NCI-H774 (cell line): ENCODE measurements around the gene CAMK1D.

Experiments used
- DNase-seq: peaks from one replicate; lab custom pipeline; 2025; lab: John Stamatoyannopoulos, UW

The CAMK1D gene

DNA sequence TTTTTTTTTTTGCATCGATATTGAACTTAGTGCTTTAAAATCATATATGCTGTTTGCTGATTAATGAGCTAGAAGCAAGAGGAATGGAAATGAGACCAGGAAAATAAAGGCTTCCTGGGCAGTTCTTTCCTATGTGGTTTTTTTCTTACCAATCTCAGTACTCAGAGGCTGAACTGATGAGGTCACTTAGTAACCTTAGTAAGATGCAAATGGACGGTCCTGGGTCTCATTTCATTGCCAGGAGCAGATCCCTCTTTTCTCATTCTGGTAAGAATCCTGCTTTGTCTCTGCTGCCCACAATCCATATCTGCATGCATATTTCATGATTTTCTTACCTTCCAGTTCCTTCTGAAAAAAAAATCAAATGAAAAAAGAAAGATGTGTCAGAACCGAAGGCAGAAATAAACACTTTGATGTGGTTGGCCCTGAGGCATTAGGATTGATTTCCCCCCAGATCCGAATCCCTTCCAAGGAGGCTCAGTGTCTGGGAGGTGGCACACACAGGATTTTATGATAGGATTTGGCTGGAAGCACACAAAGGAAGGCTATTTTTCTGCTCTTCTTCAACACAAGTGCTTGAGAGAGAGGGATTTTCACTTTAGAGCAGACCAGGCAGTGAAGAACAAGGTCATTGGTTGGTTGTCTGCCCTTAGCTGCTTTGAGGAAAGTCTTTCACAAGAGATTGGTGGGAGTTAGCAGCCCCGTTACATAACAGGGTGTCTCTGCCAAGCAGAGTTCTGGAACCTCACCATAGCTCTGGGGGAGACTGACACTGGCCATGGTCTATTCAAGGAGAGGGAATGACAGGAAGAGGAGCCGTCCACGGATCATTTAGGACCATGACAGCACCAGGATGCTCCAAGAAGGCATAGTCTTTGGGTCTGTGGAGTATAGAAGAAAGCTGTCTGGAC, 150.0 kb downstream of the CAMK1D start:
- DNase-seq, result no peak

DNA sequence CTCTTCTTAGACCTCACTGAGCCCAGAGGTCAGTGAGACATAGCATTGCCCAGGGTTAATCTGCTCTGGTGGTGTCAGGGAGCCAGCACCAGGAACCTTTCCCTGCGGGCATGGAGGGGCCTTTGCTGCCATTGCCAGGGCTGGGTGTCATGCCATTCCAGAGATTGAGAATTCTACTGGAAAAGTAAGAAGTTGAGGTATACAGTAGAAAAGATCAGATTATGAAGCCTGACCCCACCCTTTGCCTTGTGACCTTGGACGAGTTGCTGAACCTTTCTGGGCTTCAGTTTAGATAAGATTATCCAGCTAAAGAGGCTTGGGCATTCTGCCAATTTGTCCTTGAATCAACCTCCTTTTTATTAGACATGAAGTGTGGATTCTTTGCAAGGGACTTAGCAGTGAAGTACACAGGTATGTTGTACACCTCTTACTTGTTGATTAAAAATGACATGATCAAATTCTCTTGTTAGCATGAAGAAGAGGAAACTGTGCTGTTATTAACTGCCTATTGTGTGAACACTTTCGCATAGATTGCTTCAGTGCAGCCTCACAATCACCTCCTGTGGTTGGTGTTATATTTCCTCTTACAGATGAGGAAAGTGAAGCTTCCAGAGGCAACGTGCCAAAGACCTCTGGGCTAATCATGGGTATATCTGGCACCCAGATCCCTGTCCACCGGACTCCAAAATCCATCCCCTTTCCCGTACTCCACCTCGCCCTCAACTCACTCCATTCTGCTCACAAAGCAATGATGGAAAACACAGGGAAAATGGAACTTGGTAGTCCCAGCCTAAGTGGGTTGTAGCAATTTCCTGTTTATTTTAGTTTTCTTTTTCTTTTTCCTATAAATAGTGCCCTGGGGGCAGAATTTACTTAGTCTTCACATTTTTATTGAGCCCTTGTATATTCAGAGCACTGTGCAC, 151.3 kb downstream of the CAMK1D start:
- DNase-seq, result peak; percentile 46

DNA sequence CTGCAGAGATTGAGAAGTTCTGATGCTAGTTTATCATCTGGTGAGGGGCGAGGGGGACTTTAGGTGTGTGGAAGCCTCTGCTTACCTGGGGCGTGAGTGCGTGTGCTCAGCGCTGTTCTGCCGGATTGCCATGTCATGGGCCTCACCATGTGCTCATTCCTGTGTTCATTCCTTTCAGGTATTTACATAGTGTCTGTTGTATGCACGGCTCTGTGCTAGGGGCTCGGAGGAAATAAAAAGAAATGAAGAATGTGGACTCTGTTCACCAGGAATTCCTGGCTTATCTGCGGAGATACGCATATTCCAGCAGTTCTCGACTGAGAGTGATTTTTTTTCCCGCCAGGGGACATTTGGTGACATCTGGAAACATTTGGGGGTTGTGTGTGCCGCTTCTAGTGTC, 152.0 kb downstream of the CAMK1D start:
- no peak for DNase-seq

DNA sequence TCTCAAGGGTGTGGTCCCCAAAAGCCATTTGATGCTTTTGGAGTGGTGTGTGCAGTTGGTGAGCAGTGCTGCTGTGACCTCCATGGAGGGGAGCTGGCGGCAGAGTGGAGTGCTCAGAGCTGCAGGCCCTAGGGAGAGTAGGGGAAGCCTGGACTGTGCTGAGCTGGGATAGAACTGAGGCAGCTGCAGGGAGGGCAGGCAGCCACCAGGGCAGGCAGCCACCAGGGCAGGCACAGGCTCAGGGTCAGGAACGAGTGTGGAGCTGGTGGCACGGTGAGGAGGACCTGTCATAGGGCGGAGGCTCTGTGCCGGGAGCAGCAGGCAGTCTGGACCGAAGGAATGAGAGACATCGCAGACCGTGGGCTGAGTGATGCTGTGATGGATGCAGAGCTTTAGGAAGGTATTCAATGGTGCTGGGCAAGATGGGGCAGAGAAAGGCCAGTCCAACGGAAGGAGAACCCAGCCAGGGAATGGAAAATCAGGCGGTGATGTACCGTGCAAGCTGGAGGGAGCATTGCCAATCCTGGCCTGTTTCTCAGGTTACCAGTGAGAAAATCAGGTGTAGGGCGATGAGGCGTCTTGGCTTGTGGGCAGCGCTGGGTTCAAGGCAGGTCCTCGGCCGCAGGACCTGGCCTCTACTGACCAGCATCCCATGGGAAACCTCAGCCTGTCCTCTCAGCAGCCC, 152.6 kb downstream of the CAMK1D start:
- no peak for DNase-seq

DNA sequence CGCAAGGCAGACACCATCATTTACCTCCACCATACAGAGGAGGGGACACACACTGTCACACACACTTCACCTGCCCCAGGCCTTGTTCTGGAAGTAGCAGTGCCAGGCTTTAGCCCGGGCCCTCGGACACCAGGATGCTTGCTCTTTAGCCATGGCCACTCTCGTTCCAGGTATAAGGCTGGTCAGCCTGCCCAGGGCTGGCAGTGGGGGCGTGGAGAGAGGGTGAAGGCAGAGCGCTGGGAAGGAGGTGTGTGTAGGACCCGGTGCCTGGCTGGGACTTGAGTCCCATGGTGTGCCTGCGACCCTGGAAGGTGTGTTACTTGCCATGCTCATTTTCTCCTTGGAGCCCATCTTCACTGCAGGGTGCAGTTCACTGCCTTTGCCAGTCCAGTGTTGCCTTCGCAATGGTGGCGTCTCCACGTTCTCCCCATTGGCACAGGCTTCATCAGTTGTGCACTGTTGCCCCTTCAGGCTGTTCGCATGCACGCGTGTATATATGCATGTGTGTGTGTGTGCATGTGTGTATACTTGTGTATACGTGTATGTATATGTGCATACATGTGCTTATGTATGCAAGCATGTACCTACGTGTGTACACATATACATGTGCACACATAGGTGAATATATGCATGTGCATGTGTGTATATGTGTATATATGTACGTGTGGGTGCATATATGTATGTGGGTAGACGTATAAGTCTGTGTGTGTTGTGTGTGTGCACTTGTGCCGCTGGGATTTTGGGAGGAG, 153.4 kb downstream of the CAMK1D start:
- no peak for DNase-seq

DNA sequence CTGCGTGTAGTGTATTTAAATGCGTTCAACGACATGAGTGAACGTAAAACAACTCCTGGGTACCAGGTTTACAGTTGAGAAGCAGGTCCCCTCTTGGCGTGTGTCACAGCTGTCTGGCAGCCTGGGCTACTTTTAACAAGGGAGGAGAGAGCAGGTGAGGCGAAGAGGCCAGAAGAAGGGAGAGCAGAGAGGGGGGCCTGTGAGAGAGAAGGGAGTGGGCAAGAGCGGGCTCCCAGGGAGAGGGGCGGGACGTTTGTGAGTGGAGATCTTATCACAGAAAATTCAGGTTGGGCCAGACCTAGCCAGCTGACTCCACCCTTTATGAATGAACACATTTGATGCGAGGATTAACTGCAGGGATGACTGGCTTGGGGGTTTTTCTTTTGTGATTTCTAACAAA, 154.0 kb downstream of the CAMK1D start:
- DNase-seq, result peak; percentile 53

DNA sequence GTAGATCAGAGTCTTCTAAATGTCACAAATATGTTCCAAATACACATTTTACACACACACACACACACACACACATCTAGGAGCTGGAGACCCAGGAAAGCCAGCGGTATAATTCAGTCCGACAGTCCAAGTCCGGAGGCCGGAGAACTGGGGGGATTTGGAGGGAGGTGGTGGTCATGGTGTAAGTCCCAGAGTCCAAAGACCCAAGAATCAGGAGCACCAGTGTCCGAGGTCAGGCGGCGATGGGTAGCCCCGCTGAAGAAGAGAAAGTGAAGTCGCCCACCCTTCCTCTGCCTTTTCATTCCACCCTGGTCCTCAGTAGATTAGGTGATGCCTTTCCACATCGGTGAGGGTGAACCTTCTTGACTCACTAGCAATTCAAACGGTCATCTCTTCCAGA, 154.8 kb downstream of the CAMK1D start:
- DNase-seq, result no peak

DNA sequence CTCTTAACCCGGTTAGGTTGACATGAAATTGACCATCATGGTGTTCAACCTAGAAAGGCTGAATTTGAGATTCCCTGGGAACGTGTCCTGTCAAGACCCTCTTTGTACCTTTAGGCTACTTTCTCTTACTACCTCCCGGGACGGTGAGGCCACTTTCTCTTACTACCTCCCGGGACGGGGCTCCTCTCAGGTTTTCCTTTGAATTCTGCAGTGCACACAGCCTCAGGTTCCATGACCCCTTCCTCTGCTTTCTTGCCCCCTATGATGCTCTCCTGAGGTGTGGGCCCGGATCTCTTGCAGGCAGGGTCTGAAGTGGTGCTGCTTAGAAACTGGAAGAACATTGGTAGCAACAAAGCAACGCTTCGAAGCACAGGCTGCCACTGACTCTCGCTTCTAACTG, 155.3 kb downstream of the CAMK1D start:
- DNase-seq, result no peak

DNA sequence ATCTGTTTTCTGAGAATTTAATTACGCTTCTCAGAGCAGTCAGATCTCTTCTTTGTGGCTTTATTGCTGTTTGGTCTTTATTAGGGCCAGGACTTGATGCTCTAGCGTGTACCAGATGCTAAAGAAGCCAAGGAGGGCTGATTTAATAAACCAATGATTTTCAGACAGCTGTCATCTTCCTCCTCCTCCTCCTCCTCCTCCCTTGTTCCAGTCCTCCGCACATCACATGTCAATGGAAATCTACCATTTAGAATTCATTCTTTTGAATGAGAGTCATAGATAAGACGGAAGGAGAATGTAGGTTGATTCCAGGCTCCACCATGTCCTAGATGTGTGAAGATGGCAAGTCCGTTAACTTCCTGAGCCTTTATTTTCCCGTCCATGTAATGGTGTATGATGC, 156.3 kb downstream of the CAMK1D start:
- no peak for DNase-seq

DNA sequence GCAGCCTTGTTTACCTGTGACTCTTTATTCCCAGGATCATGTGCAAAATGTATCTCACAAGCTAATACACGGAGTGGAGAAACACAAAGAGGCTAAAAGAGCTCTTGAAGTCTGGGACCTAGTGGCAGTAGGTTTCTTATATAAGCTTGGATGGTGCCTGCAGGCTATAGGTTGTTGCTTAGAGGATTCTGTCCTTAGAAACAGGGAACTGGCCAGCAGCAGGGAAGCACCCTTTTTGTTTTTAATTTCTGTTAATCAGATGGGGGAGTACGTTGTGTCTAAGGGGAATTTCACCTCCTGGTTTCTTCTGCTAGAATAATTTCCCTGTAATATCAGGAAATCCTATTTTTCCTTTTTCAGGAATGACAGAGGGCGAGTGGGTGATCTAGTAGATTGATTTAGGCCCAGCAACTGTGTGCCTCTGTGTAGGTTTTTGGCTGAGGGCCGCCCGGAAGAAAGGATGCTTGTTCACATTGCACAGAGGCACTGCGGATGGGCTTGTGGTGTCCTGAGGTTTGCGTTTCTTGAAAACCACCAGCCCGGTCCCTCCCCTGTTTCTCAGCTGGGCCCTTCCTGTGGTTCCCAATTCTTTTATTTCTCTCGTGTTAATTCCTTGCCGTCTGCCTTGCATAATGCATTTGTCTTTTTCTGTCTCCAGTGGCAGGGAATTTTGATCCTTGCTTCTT, 158.0 kb downstream of the CAMK1D start:
- no peak for DNase-seq

DNA sequence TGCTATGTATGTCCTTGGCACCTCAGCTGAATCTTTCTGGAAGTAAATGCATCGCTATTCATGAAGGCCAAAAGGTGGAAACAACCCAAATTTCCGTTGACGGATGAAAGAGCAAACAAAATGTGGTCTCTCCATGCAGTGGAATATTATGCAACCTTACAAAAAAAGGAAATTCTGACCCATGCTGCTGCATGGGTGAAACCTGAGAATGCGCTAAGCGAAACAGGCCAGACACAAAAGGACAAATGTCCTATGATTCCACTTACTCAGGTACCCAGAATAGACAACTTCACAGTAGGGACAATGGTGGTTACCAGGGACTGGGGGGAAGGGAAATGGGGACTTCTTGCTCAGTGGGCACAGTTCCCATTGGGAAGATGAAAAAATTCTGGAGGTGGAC, 158.8 kb downstream of the CAMK1D start:
- DNase-seq, result no peak

DNA sequence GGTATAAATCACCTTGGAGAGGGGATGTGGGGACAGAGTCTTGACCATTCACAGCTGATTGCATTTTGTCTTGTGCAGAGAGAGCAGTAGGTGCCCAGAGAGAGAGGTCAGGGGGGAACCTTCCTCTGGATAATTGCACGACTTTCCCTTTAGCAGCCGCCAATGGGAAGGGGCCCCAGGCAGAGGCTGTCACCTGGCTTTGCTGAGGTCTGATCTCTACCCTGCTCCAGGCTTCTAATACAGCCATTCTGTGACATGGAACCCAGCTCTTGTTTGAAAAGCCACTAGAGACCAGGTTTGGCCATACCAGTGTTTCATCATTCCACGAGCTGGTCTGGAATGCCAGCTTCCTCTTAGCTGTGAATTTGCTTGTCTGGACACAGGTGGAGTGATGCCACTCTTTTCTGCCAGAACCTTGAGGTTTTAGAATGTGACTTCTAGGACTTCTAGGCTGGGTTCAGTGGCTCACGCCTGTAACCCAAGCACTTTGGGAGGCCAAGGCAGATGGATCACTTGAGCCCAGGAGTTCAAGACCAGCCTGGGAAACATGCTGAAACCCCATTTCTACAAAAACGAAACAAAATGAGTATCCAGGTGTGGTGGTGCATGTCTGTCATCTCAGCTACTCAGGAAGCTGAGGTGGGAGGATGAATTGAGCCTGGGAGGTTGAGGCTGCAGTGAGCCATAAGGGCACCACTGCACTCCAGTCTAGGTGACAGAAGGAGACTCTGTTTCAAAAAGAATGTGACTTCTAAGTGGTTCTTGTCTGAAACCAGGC, 159.9 kb downstream of the CAMK1D start:
- DNase-seq, result no peak

DNA sequence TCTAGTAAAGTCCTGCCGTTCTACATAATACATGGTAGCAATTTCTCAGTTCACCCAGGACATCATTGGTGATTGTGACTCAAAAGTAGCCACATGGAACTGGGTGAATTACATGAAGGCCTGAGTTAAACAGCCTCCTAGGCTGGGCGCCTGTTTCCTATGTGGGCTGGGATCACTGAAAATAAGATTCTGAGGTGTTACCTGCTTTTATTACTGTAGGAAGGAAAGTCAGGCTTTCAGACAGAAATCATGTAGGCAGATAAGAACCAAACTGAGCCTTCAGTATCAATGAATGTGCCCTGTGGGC, 160.4 kb downstream of the CAMK1D start:
- no peak for DNase-seq

DNA sequence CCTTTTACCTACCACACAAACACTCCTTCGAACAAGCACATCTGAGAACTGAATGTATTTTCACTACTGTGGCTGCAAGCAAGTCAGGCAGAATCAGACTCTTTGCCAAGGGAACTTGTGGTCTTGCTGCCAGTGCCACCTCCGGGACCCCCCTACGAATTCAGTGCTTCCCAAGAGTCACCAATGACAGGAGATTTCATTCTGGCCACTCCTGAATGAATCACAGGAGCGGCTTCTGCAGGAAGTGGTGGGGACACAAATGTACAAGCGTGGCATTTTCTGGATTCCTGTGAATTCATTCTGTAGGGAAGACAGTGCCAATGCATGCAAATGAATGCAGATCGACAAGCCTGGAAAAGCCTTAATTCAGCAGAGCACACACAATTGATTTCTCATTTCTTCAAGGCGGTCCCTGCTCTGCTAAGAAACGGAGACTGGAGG, 161.2 kb downstream of the CAMK1D start:
- DNase-seq, result no peak

DNA sequence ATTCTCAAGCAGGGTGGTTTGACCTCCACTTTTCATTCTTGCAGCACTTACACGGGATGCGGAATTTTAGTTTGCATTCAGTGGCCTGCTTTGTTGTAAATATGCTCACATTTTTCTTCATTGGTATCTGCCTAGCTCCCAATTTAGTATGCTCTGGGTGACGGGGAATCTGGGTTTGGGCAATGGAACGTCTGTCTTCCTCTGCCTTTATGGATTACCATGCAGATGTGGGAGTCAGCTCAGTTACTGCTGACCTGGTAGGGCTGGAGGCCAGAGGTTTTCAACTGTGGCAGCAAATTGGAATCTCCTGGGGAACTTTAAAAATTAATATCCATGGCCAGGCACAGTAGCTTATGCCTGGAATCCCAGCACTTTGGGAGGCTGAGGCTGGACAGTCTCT, 161.6 kb downstream of the CAMK1D start:
- DNase-seq, result no peak

DNA sequence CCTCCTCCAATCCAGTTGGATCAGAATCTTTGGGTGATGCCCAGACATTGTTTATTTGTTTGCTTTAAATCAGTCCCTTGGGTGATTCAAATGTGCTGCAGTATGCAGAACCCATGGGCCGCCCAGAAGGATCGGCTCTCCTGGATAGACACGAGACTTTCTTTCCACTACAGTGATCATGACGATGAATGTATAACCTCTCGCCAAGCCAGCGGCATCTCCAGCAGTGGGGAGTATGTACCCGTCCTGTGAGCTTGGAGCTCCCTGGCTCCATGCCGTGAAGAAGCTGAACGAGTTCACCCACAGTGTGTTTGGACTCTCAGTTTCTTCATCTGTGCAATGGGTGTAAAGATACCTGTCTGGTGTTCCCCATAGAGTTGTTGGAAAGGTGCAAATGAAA, 162.3 kb downstream of the CAMK1D start:
- no peak for DNase-seq

DNA sequence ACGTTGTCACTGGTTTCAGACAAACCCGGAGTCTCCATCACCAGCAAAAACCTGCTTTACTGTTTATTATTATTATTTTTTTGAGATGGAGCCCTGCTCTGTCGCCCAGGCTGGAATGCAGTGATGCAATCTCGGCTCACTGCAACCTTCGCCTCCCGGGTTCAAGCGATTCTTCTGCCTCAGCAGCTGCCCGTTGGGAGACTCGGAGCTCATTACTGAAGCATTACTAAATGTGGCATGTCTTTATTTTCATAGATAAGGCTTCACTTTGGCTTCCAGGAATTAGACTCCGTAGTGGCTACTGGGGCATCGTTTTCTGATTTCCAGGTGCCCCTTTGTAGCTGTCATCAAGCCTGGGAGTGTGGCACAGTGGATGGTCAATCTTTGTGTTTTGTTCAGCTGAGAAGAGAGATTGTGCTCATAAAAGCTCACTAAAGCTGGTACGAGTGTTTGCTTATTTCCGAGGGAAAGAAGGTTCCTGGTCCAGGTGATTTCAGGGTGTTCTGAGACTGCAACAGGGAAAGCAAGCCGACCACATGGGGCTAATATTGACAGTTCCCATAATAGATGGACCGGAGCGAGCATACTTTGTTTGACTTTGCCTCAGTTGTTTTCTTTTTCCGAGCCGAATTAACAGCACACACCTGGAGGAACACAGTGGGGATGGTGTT, 163.1 kb downstream of the CAMK1D start:
- DNase-seq, result peak; percentile 98

DNA sequence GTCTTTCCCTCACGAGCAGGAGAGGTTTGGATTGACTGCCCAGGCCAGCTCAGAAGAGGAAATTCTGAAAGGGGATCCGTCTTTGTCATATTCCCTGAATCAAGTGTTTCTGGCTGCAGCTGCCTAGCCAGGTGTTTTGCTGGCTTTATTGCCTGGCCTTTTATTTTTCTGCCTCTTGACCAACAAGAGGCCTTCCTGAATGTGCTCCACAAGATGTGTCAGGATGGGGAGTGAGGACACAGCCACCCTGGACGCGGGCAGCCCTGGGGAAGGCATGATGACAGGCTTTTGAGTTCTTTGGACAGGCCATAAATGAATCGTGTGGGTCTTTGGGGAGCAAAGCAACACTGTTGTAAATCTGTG, 163.6 kb downstream of the CAMK1D start:
- DNase-seq, result peak; percentile 98

DNA sequence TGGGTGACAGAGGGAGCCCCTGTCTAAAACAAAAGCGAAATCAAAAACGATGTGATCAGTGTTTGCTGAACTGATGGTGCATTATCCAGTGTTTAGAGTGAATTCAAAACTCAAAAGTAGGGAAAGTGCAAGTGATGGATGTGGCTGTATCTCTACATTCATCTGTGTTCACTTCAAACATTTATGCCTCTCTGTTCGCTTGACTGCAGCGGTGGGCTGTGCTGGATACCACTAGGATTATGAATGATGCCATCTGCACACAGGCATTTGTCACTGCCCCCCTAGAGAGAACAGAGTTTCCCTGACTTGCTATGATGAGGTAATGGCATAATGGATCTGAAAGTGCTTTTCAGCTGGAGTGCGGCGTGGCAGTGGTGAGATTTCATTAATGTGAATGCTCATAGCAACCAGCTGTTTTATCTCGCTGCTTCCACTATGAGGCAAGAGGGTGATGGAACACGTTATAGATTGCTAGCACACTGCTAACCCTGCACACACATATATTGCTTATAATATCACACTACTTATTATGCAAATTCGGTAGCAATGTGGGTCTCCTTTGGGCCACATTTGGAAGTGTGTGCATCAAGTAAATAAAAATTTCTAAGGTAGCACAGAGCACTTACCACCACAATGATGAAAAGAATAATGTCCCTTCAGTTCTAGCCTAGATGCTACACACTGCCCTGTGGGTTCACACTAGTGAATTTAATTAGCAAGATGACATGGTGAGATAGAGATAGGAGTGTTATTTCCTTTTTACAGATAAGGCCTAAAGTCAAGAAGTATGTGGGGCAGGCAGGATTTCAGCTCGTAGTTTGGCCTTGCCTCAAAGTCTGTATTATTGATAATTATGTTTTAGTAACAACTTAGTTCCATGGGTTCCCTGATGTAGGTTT, 164.7 kb downstream of the CAMK1D start:
- DNase-seq, result peak; percentile 71
